GM18858 (cell line): Measurements from ENCODE around the gene LENG1.

ENCODE experiments used
- ATAC-seq: cut with Tn5 transposase; IDR thresholded peaks from one replicate; pipeline ENCODE4 v1.9.1; 2021; ENCODE audit not compliant: unreplicated experiment

LENG1 gene

GRCh38 chr19:54114340-54115108 lies 45.0 kb downstream of the LENG1 start:
- no peak for ATAC-seq

DNA sequence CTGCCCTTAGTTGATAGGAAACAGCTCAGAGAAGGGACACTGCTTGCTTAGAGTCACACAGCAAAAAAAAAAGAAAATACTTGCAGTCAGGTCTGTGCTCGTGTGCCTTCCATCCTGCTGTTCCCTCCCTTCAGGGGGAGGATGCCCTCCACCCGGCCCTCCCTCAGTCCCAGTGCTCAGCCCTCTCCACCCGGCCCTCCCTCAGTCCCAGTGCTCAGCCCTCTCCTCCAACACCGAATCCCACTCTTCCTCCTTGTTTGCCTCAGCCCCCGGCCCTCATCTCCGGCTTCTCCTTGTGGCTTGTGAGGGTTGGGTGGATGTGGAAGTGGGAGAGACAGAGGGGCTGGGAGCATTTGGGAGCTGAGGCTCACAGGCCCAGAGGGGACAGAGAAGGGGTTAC lies 49.9 kb downstream of the LENG1 start:
- no peak for ATAC-seq

DNA sequence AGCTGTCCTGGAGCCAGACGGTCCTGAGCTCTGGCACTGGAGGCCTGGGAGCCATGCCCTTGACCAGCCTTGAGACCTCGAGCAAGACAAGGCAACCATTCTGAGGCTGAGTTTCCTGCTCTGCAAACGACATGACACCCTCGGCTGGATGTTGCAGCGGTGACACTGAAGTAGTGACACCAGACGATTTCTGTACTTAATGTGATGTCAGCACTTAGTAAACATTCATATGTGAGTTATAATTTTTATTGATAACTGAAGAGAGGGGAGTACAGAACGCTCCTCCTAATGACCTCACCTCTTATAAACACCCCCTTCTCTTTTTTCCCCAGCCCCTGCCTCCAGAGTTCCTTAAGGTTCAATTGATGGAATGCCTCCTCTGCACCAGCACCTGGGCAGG lies 51.0 kb downstream of the LENG1 start:
- ATAC-seq: no peak

- no peak for ATAC-seq
Observed at GRCh38 chr19:54107876-54108490, 51.5 kb downstream of the LENG1 start.

DNA sequence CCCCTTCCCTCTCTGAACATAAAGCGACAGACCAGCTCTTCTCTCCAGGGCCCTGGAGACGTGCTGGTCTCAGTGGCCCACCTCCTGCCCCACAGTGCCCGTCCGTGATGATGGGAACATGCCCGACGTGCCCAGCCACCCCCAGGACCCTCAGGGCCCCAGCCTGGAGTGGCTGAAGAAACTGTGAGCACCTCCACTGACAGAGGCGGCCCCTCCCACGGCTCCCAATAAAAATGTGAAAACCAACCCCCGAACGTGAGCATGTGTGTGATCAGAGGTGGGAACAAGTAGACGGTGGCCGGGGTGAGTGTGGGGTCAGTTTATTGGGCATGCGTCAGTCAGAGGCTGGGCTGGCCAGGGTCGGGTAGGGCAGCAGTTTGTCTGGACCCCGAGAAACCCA lies 52.8 kb downstream of the LENG1 start:
- ATAC-seq: no peak

- no peak for ATAC-seq
Observed at GRCh38 chr19:54105796-54106195, 53.7 kb downstream of the LENG1 start.
